22Rv1 (cell line): Measurements from ENCODE around the gene DOP1B.

Experiments used
- H3K27ac ChIP-seq: fragments of 450-650 bp; 2 replicates; pipeline ENCODE4 v1.5.1; 2017
- ZFX ChIP-seq: fragments of 450-650 bp; IDR thresholded peaks from 2 replicates; pipeline ENCODE4 v1.6.1; 2017; ENCODE audit warnings: antibody characterized with exemption, borderline replicate concordance
- TF ChIP-seq, protein P1 (sequence below): fragments of 450-650 bp; IDR thresholded peaks from 2 replicates; pipeline ENCODE4 v1.5.1; 2017; ENCODE audit warnings: mild to moderate bottlenecking

The DOP1B gene

GRCh38 chr21:36186506-36187399 is 30.1 kb downstream of the DOP1B start:
- peak overlapping the region; percentile 85 for H3K27ac ChIP-seq
- no peak for TF ChIP-seq ZFX
- TF ChIP-seq, protein P1, sequence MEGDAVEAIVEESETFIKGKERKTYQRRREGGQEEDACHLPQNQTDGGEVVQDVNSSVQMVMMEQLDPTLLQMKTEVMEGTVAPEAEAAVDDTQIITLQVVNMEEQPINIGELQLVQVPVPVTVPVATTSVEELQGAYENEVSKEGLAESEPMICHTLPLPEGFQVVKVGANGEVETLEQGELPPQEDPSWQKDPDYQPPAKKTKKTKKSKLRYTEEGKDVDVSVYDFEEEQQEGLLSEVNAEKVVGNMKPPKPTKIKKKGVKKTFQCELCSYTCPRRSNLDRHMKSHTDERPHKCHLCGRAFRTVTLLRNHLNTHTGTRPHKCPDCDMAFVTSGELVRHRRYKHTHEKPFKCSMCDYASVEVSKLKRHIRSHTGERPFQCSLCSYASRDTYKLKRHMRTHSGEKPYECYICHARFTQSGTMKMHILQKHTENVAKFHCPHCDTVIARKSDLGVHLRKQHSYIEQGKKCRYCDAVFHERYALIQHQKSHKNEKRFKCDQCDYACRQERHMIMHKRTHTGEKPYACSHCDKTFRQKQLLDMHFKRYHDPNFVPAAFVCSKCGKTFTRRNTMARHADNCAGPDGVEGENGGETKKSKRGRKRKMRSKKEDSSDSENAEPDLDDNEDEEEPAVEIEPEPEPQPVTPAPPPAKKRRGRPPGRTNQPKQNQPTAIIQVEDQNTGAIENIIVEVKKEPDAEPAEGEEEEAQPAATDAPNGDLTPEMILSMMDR = no peak

GRCh38 chr21:36188081-36188681 is 31.6 kb downstream of the DOP1B start:
- TF ChIP-seq, protein P1 = peak; percentile 54
- TF ChIP-seq ZFX = no peak
- peak overlapping the region; percentile 85 for H3K27ac ChIP-seq

DNA sequence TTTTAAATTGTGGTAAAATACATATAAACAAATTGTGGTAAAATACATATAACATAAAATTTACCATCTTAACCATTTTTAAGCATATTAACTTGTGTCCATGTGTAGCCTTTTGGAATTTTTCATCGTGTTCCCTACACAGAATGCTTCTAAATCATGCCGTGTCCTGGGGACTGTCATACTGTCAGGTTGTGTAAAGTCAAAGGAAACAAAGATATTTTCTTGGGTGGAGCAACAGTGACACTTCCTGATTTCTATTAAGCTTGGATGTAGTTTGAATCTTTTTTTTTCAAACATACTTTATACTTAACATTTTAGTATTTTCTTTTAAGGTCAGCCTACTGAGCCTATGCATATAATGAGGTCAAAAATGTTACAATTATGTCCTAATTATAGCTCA is 32.3 kb downstream of the DOP1B start:
- TF ChIP-seq ZFX = no peak
- TF ChIP-seq, protein P1 = no peak
- peak overlapping the region; percentile 85 for H3K27ac ChIP-seq

DNA sequence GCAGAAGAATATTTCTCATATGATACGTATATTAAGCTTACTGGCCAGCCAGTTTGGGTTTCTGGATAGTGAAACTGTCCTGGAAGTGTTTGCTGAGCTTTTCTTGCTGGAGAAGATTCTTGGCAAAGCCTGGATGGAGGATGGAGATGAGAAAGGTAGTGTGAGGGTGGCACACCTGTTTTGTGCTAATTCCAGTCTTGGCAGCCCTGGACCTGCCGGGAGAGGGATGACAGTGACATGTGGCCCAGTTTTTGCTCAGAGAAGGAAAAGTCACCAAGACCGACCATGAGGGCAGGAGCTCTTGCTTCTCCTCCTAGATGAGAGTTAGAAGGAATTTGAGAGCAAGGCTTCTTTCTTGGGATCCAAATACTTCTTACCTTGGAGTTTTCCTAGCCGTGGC is 34.1 kb downstream of the DOP1B start:
- no peak overlapping the region; the same call in 1 of the 2 replicates for H3K27ac ChIP-seq
- no peak for TF ChIP-seq ZFX
- TF ChIP-seq, protein P1 = no peak

DNA sequence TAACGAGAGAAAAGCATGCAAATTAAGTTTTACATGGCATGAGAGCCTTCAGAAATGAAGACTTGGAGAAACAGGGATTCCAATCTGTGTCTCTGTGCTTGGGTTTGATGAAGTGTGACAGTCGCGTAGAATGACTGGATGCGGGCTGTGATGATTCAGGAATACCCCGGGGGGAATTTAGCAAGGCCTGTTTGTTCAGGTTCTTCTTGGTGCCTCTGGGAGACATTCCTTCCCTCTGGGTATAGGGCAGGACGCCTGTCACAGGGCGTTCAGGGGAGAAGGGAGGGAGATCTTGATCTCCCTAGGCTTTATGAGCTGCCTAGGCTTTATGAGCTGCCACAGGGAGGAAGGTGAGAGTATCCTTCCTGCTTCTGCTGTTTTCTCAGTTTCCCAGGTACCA is 36.6 kb downstream of the DOP1B start:
- TF ChIP-seq, protein P1 = no peak
- no peak for TF ChIP-seq ZFX
- peak overlapping the region; percentile 43 for H3K27ac ChIP-seq

DNA sequence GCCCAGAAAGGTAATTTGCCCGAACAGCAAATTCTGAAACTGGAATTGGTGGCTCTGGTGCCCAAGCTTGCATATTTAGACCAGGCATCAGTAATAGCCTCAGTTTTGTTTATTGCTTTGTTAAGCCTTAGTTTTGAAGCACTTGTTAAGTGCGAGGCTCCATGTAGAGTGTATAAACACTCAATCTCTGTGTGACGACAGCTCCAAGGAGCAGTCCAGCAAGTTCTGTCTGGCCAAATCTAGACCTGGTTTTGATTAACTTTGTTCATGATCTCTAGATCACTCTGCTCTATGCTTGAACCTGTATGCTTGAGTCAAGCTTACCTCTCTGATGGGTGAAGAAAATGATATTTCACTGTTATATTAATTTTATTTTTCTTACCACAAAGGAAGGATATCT is 37.4 kb downstream of the DOP1B start:
- H3K27ac ChIP-seq = peak overlapping the region; percentile 43
- no peak for TF ChIP-seq ZFX
- TF ChIP-seq, protein P1 = no peak

GRCh38 chr21:36195613-36196012 is 39.0 kb downstream of the DOP1B start:
- TF ChIP-seq, protein P1 = no peak
- no peak for TF ChIP-seq ZFX
- H3K27ac ChIP-seq = no peak overlapping the region
